ENCODE data around the gene TEC. TPM values are rescaled to one million over a fixed set of nuclear protein-coding genes. Genes with fewer than 3 reads are reported as not detected.

The TEC gene
- total and polyA plus RNA-seq, 11 donors, result 1.1 to 4.5 (median 2.2) TPM

DNA sequence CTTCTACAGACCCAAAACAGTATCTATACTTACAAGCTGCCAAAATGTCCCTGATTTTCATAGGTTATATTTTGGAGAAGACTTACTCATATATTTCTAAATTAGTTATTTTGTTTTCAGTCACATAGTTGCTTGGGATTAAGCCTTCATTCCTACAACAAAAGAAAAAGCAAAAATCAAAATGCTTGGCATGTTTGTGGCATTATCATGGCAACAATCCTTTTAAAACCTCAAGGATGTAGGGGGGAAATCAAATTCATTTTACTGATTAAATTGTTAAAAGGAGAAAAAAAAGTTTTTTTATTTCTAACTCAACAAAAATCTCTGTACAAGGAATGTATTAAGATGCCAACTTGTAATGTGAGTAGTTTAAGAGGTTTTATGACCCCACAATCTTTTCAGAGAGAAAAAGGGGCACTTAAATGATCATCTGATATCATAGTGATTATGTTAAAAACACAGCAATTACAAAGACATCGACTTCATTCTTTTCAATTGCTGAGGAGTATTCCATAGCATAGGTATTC, 159.1 kb downstream of the TEC start:
- Histone ChIP-seq H3K4me3 (no peak overlapping the region), H3K4me1 (no peaks in the 10 kb centered on the region), H3K9me3 (no peaks in the 10 kb centered on the region), H3K36me3 (no peaks in the 10 kb centered on the region), H3K27ac (no peak overlapping the region), H3K27me3 (no peaks in the 10 kb centered on the region)
- intact Hi-C loops (cut with DNase I), result no loop called here
- no peak for ATAC-seq
- DNase-seq, result no peak
- 81 to 86% (median 85%) methylated on average over 1 of the region's 1 CpG for WGBS, 4 donors
- TF ChIP-seq POLR2A (IDR thresholded peaks at IDR 0.05), result no peak
- no peak for TF ChIP-seq CTCF (IDR thresholded peaks at IDR 0.05)

GRCh38 chr4:48109413-48110263, 160.0 kb downstream of the TEC start:
- TF ChIP-seq CTCF (IDR thresholded peaks at IDR 0.05) (peak in 9 of 12 donors; percentile 12 to 48 (median 39)), POLR2A (IDR thresholded peaks at IDR 0.05) (no peak)
- H3K9me3 ChIP-seq, result no peaks in the 10 kb centered on the region
- no peak overlapping the region for H3K4me3 ChIP-seq
- no peaks in the 10 kb centered on the region for H3K36me3 ChIP-seq
- ATAC-seq, result no peak
- intact Hi-C loops (cut with DNase I), result no loop called here
- H3K4me1 ChIP-seq, result no peaks in the 10 kb centered on the region
- 64 to 71% (median 68%) methylated on average over 5 of the region's 5 CpGs for WGBS, 4 donors
- no peaks in the 10 kb centered on the region for H3K27me3 ChIP-seq
- no peak for DNase-seq
- no peak overlapping the region for H3K27ac ChIP-seq

DNA sequence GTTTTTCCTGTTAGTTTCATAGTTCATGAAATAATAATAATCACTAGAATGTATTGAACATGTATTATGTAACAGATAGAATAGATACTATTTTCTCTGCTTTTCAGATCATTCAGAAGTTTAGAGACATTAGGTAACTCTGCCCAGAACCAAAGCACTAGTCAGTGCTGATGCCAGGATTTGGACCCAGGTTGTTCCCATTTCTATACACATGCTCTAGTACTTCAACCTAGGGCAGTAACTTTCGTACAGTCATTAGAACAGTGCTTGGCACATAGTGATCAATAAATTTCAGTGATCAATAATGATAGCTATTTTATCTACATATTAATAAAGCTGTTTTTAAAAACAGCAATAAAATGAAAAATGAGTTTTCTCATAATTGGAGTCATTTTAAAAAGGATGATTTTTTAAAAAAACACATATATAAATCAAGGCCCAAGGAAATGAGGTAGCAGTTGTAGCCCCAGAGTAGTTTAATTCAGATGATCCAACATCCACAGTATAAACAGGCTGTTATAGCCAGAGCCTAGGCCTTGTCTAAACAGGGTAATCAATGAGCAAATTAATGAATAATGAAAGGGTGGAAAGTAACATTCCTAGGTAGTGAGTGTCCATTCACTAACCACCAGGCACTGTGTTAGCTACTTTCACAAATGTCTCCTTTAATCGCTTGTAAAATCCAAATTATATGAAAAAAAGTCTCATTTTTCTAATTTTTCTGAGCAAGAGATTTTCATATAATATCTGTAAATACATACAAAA, 161.1 kb downstream of the TEC start:
- Histone ChIP-seq H3K9me3 (no peaks in the 10 kb centered on the region), H3K4me3 (no peak overlapping the region), H3K36me3 (no peaks in the 10 kb centered on the region), H3K4me1 (no peaks in the 10 kb centered on the region), H3K27ac (no peak overlapping the region), H3K27me3 (no peaks in the 10 kb centered on the region)
- ATAC-seq (no peak), DNase-seq (no peak)
- 95 to 99% (median 98%) methylated on average over 2 of the region's 2 CpGs for WGBS, 4 donors
- intact Hi-C loops (cut with DNase I), result no loop called here
- TF ChIP-seq POLR2A (IDR thresholded peaks at IDR 0.05), result no peak
- no peak for TF ChIP-seq CTCF (IDR thresholded peaks at IDR 0.05)

DNA sequence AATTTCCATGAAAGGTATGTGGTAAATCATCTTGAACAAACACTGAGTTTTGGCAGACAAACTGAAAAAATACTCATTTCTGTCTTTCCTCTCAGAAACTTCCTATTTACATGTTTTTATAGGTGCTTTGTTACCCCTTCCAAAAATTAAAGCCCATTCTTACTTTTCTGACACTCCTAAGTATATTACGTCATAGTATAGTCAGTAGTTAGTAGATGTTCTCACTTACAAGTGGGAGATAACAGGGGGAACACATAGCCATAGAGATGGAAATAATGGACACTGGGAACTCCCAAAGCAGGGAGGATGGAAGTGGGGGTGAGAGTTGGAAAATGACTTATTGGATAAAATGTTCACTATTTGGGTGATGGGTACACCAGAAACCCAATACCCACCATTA, 164.4 kb downstream of the TEC start:
- H3K4me1 ChIP-seq, result no peaks in the 10 kb centered on the region
- H3K27me3 ChIP-seq, result no peaks in the 10 kb centered on the region
- WGBS, 4 donors, result 81 to 93% (median 87%) methylated on average over 1 of the region's 1 CpG
- ATAC-seq (no peak), DNase-seq (no peak)
- intact Hi-C loops (cut with DNase I), result no loop called here
- no peak for TF ChIP-seq POLR2A (IDR thresholded peaks at IDR 0.05)
- no peak for TF ChIP-seq CTCF (IDR thresholded peaks at IDR 0.05)
- no peak overlapping the region for H3K4me3 ChIP-seq
- no peak overlapping the region for H3K27ac ChIP-seq
- no peaks in the 10 kb centered on the region for H3K9me3 ChIP-seq
- H3K36me3 ChIP-seq, result no peaks in the 10 kb centered on the region
